ENCODE measurements around the gene MYOM1. TPM values are rescaled to one million over a fixed set of nuclear protein-coding genes. Genes with fewer than 3 reads are reported as not detected.
A peak's percentile ranks its signal among the peaks of the same experiment; 100 is the strongest.
"Not testable (repeated sequence)": the region's sequence is repeated elsewhere in the genome, so short reads cannot be mapped to it uniquely, and the experiment has no call there.

MYOM1 gene
- total and polyA plus RNA-seq, 4 donors: 15.8 to 63.8 (median 26.4) TPM

DNA sequence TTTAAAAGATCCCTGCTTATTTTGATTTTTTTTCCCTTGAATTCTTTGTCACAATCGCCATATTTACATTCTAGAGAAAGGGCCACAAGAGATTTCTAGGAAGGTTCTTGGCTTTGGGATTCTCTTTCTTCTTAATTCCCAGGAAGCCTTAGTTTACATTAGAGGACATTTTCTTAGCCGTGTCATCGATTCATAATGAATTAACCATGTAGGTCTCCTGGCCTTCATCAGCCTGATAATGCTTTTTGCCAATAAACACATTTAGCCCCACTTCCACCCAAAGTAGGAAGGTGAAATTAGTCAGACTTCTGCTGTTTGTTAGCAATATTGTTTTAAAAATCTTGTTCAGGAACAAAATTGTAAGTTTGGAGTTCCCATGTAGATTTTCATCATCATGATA lies 135.6 kb downstream of the MYOM1 start:
- WGBS, 2 donors: 56 to 59% methylated on average over 3 of the region's 3 CpGs
- intact Hi-C loops (cut with DNase I): no loop called here

DNA sequence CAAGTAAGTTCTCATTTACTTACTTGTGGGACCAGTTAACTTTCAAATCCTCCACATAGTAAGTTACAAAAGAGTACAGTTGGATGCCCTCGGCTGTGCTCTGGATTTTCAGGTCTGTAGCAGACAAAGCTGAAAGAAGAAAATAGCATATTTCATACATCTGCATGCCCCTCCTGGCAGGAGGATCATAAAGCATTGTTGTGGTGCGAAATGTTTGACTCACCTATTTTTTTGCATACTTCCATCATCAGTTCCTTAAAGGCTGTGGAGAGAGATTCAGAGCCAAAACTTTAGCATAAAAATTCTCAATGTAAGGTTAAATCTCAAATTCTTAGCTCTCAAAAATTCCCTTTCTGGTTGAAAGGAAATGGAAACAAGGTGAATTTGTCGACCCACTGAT lies 136.0 kb downstream of the MYOM1 start:
- 56 to 59% methylated on average over 3 of the region's 3 CpGs for WGBS, 2 donors
- Histone ChIP-seq H3K9me3 (ENCODE audit: control insufficient read depth, low read length) (no peaks in the 10 kb centered on the region), H3K27me3 (ENCODE audit: control insufficient read depth in 1 of 2, insufficient read depth in 2 of 2, low read length in 1 of 2) (no peaks in the 10 kb centered on the region), H3K36me3 (ENCODE audit: control insufficient read depth in 1 of 2, insufficient read depth in 2 of 2, low read length in 1 of 2) (peaks cover 0 to 2% of the 10 kb centered on the region in 2 donors), H3K27ac (ENCODE audit: low read depth in 1 of 2, low read length in 2 of 2) (no peak overlapping the region), H3K4me3 (ENCODE audit: low read length in 2 of 2) (no peak overlapping the region), H3K4me1 (ENCODE audit: control insufficient read depth in 1 of 2, insufficient read depth in 2 of 2, low read length in 2 of 2) (no peaks in the 10 kb centered on the region)
- ATAC-seq (ENCODE audit: low FRiP score): no peak
- intact Hi-C loops (cut with DNase I): no loop called here
- DNase-seq: no peak

More for the DNA sequence above, 135.6 kb downstream of the MYOM1 start:
- ATAC-seq (ENCODE audit: low FRiP score) (no peak), DNase-seq (no peak)
- Histone ChIP-seq H3K27ac (ENCODE audit: low read depth in 1 of 2, low read length in 2 of 2) (no peak overlapping the region), H3K4me1 (ENCODE audit: control insufficient read depth in 1 of 2, insufficient read depth in 2 of 2, low read length in 2 of 2) (no peaks in the 10 kb centered on the region), H3K36me3 (ENCODE audit: control insufficient read depth in 1 of 2, insufficient read depth in 2 of 2, low read length in 1 of 2) (peaks cover 0 to 2% of the 10 kb centered on the region in 2 donors), H3K4me3 (ENCODE audit: low read length in 2 of 2) (no peak overlapping the region), H3K27me3 (ENCODE audit: control insufficient read depth in 1 of 2, insufficient read depth in 2 of 2, low read length in 1 of 2) (no peaks in the 10 kb centered on the region), H3K9me3 (ENCODE audit: control insufficient read depth, low read length) (no peaks in the 10 kb centered on the region)

DNA sequence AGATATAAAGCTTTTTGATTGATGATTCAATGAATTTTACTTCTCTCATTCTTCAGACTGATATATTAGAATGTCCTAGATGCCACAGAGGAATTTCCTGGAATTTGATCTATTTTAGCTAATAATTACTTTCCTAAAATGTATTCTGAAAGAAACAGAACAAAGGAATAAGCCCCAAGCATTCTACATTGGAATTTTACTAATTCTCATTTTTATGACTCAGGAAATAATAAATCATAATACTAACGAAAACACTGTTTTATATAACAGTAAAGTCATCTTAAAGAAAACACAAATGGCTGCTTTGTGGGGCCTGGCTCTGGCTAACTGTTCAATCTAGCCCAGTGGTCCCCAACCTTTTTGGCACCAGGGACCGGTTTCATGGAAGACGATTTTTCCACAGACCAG lies 138.2 kb downstream of the MYOM1 start:
- intact Hi-C loops (cut with DNase I): no loop called here

DNA sequence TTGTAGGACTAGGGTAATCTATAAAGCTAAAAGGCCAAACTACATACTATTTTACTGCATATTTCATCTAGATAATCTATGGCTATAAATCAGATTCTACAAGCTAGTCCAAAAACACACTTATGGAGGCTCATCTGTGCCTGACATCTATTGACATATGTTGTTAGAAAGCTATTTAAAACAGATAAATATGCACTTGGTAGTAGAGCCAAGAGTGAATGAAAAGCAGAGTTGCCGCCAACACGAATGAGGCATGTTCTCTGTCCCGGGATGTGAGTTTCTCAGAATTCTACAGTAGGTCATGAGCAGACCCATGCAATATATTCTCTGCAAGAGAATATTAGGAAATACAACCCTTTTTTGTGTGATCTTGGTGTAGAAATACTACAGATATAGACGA lies 140.1 kb downstream of the MYOM1 start:
- H3K4me3 ChIP-seq (ENCODE audit: low read length in 2 of 2): no peak overlapping the region
- intact Hi-C loops (cut with DNase I): loop anchor here in 1 of 2 donors (10.0 kb wide), 1 partner anchor 45 kb away; no protein-coding TSS in a partner anchor
- no peaks in the 10 kb centered on the region for H3K27me3 ChIP-seq (ENCODE audit: control insufficient read depth in 1 of 2, insufficient read depth in 2 of 2, low read length in 1 of 2)
- DNase-seq (no peak), ATAC-seq (ENCODE audit: low FRiP score) (no peak)
- H3K4me1 ChIP-seq (ENCODE audit: control insufficient read depth in 1 of 2, insufficient read depth in 2 of 2, low read length in 2 of 2): no peaks in the 10 kb centered on the region
- WGBS, 2 donors: 78 to 82% methylated on average over 4 of the region's 4 CpGs
- H3K36me3 ChIP-seq (ENCODE audit: control insufficient read depth in 1 of 2, insufficient read depth in 2 of 2, low read length in 1 of 2): peaks cover 0 to 8% of the 10 kb centered on the region in 2 donors
- no peak overlapping the region for H3K27ac ChIP-seq (ENCODE audit: low read depth in 1 of 2, low read length in 2 of 2)
- no peaks in the 10 kb centered on the region for H3K9me3 ChIP-seq (ENCODE audit: control insufficient read depth, low read length)

More for the DNA sequence above, 138.2 kb downstream of the MYOM1 start:
- no peaks in the 10 kb centered on the region for H3K27me3 ChIP-seq (ENCODE audit: control insufficient read depth in 1 of 2, insufficient read depth in 2 of 2, low read length in 1 of 2)
- DNase-seq (no peak), ATAC-seq (ENCODE audit: low FRiP score) (no peak)
- H3K36me3 ChIP-seq (ENCODE audit: control insufficient read depth in 1 of 2, insufficient read depth in 2 of 2, low read length in 1 of 2): peaks cover 0 to 7% of the 10 kb centered on the region in 2 donors
- no peaks in the 10 kb centered on the region for H3K9me3 ChIP-seq (ENCODE audit: control insufficient read depth, low read length)
- H3K4me1 ChIP-seq (ENCODE audit: control insufficient read depth in 1 of 2, insufficient read depth in 2 of 2, low read length in 2 of 2): no peaks in the 10 kb centered on the region
- no peak overlapping the region for H3K27ac ChIP-seq (ENCODE audit: low read depth in 1 of 2, low read length in 2 of 2)
- whole genome bisulfite sequencing, 2 donors: 41 to 48% methylated on average over 3 of the region's 3 CpGs
- H3K4me3 ChIP-seq (ENCODE audit: low read length in 2 of 2): no peak overlapping the region

DNA sequence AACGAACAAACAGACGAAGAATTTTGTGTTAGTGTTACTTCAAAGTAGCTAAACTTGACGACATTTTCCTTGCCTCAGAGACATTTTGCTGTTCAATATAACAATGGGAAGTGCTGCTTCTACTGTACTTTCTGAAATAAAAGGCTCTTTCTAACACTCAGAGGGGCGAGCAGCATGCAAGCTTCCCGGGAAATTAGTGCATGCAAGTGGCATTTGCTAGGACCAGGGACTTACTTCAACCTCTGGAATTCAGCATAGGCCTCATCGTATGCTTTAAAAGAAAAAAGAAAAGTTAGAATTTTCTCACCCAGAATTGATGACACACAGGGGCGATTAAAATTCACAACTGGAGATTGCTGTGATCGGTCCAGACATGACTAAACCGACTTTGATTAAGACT lies 144.3 kb downstream of the MYOM1 start:
- Histone ChIP-seq H3K36me3 (ENCODE audit: control insufficient read depth in 1 of 2, insufficient read depth in 2 of 2, low read length in 1 of 2) (peaks cover 2 to 9% of the 10 kb centered on the region in 2 donors), H3K27ac (ENCODE audit: low read depth in 1 of 2, low read length in 2 of 2) (no peak overlapping the region), H3K4me1 (ENCODE audit: control insufficient read depth in 1 of 2, insufficient read depth in 2 of 2, low read length in 2 of 2) (no peaks in the 10 kb centered on the region), H3K4me3 (ENCODE audit: low read length in 2 of 2) (no peak overlapping the region), H3K9me3 (ENCODE audit: control insufficient read depth, low read length) (no peaks in the 10 kb centered on the region), H3K27me3 (ENCODE audit: control insufficient read depth in 1 of 2, insufficient read depth in 2 of 2, low read length in 1 of 2) (no peaks in the 10 kb centered on the region)
- 46 to 62% methylated on average over 9 of the region's 9 CpGs for WGBS, 2 donors
- DNase-seq: no peak
- no peak for ATAC-seq (ENCODE audit: low FRiP score)
- intact Hi-C loops (cut with DNase I): loop anchor here in 1 of 2 donors (10.0 kb wide), 1 partner anchor 49 kb away; no protein-coding TSS in a partner anchor

DNA sequence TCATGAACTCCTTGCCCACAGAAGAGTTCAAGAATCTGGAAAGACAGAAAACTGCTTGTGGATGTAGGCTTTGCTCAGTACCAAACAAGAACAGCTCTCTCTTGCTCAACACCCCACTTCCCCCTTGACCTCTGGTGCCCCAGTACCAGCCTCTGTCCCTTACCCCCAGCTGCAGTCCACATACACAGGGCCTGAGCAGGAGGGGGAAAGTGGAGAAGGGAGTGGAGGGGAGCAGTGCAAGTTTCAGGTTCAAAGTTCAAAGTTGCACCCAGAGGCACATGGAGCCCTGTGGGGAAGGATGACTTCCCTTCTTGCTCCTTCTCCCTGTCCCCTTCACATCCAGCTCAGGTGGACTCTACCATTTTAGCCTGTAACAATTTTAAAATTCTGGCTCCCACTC lies 145.7 kb downstream of the MYOM1 start:
- DNase-seq: no peak
- Histone ChIP-seq H3K4me1 (ENCODE audit: control insufficient read depth in 1 of 2, insufficient read depth in 2 of 2, low read length in 2 of 2) (no peaks in the 10 kb centered on the region), H3K36me3 (ENCODE audit: control insufficient read depth in 1 of 2, insufficient read depth in 2 of 2, low read length in 1 of 2) (peaks cover 2 to 9% of the 10 kb centered on the region in 2 donors), H3K27me3 (ENCODE audit: control insufficient read depth in 1 of 2, insufficient read depth in 2 of 2, low read length in 1 of 2) (no peaks in the 10 kb centered on the region), H3K4me3 (ENCODE audit: low read length in 2 of 2) (no peak overlapping the region), H3K9me3 (ENCODE audit: control insufficient read depth, low read length) (no peaks in the 10 kb centered on the region), H3K27ac (ENCODE audit: low read depth in 1 of 2, low read length in 2 of 2) (no peak overlapping the region)
- ATAC-seq (ENCODE audit: low FRiP score): peak; percentile 41
- intact Hi-C loops (cut with DNase I): loop anchor here in 1 of 2 donors (10.0 kb wide), 1 partner anchor 51 kb away; no protein-coding TSS in a partner anchor

DNA sequence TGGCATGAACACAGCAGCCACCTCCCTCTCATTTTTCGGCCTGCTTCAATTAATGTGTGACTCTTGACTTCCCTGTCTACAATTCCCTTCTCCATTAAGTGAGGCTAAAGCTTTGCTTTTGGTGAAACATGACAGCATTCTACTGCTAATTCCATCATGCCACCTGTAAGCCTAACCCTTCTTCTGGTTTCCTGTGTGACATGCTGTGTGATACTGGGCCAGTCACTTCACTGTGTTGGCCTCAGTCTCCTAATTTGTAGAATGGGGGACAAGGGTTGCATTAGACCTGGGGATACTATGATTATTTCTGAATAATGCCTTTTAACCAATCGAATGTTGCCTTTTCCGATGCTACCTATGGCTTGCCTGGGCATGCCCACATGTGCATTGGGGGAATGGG lies 146.4 kb downstream of the MYOM1 start:
- intact Hi-C loops (cut with DNase I): loop anchor here in 1 of 2 donors (10.0 kb wide), 1 partner anchor 51 kb away; no protein-coding TSS in a partner anchor
- H3K4me1 ChIP-seq (ENCODE audit: control insufficient read depth in 1 of 2, insufficient read depth in 2 of 2, low read length in 2 of 2); DNase-seq; H3K27me3 ChIP-seq (ENCODE audit: control insufficient read depth in 1 of 2, insufficient read depth in 2 of 2, low read length in 1 of 2); H3K36me3 ChIP-seq (ENCODE audit: control insufficient read depth in 1 of 2, insufficient read depth in 2 of 2, low read length in 1 of 2); H3K9me3 ChIP-seq (ENCODE audit: control insufficient read depth, low read length); H3K4me3 ChIP-seq (ENCODE audit: low read length in 2 of 2); ATAC-seq (ENCODE audit: low FRiP score); H3K27ac ChIP-seq (ENCODE audit: low read depth in 1 of 2, low read length in 2 of 2): not testable (repeated sequence)
- WGBS, 2 donors: 96 to 99% methylated on average over 3 of the region's 3 CpGs

DNA sequence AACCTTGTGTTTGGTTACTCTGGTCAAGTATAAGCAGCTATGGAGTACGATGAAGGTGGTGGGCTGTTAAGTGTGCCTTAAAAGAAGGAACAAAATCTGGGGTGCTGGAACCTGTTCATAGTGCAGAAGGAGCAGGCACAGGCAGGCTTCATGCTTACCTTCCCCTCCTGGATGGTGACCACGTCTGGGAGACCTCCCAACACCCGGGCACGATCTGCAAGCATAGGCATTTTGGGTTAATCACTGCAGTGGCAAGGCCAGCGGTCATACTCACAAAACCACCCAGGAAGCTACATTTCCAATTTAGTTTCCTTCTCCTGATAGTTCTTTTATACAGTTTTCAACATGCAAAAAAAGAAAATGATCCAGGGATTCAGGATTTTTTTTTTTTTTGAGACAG lies 148.1 kb downstream of the MYOM1 start:
- Histone ChIP-seq H3K9me3 (ENCODE audit: control insufficient read depth, low read length) (no peaks in the 10 kb centered on the region), H3K27me3 (ENCODE audit: control insufficient read depth in 1 of 2, insufficient read depth in 2 of 2, low read length in 1 of 2) (no peaks in the 10 kb centered on the region), H3K27ac (ENCODE audit: low read depth in 1 of 2, low read length in 2 of 2) (no peak overlapping the region), H3K4me3 (ENCODE audit: low read length in 2 of 2) (no peak overlapping the region), H3K4me1 (ENCODE audit: control insufficient read depth in 1 of 2, insufficient read depth in 2 of 2, low read length in 2 of 2) (no peaks in the 10 kb centered on the region), H3K36me3 (ENCODE audit: control insufficient read depth in 1 of 2, insufficient read depth in 2 of 2, low read length in 1 of 2) (peaks cover 2 to 9% of the 10 kb centered on the region in 2 donors)
- DNase-seq: no peak
- intact Hi-C loops (cut with DNase I): loop anchor here in 1 of 2 donors (10.0 kb wide), 1 partner anchor 53 kb away; no protein-coding TSS in a partner anchor
- no peak for ATAC-seq (ENCODE audit: low FRiP score)
- WGBS, 2 donors: 89 to 95% methylated on average over 5 of the region's 5 CpGs

DNA sequence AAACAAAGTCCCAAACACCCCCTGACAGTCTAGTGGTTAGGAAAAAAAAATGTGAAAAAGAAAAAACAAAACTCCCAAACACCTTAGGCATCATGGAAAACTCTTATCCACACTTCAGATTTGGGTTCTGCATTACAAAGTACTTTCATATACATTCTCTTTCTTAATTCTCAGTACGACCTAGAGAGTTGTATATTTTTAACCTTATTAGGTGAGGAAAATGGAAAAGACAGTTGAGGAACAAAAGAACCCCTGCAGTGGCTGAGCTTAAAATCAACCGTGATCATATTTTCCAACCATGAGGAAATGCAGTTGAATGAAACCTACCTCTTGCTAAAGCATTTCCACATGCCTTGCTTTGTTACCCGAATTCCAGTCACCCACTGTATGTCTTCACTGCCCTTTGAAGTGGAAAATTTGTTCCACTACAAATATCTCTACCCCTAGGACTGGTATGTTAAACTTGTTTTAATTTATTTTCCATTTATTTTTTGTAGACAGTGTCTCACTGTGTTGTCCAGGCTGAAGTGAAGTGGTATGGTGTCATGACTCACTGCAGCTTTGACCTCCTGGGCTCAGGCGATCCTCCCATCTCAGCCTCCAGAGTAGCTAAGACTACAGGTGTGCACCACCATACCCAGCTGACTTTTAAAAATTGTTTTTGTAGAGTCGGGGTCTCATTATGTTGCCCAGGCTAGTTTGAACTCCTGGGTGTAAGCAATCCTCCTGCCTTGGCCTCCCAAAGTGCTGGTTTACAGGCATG lies 149.9 kb downstream of the MYOM1 start:
- no peaks in the 10 kb centered on the region for H3K9me3 ChIP-seq (ENCODE audit: control insufficient read depth, low read length)
- H3K4me3 ChIP-seq (ENCODE audit: low read length in 2 of 2): no peak overlapping the region
- H3K4me1 ChIP-seq (ENCODE audit: control insufficient read depth in 1 of 2, insufficient read depth in 2 of 2, low read length in 2 of 2): no peaks in the 10 kb centered on the region
- DNase-seq (no peak), ATAC-seq (ENCODE audit: low FRiP score) (no peak)
- H3K27me3 ChIP-seq (ENCODE audit: control insufficient read depth in 1 of 2, insufficient read depth in 2 of 2, low read length in 1 of 2): no peaks in the 10 kb centered on the region
- WGBS, 2 donors: 86 to 89% methylated on average over 5 of the region's 5 CpGs
- no peak overlapping the region for H3K27ac ChIP-seq (ENCODE audit: low read depth in 1 of 2, low read length in 2 of 2)
- H3K36me3 ChIP-seq (ENCODE audit: control insufficient read depth in 1 of 2, insufficient read depth in 2 of 2, low read length in 1 of 2): peaks cover 2 to 9% of the 10 kb centered on the region in 2 donors
- intact Hi-C loops (cut with DNase I): loop anchor here in 1 of 2 donors (10.0 kb wide), 1 partner anchor 55 kb away; no protein-coding TSS in a partner anchor

Measured in aorta (tissue), 5 donors.